Mesodermal cell (in vitro differentiated cells): ENCODE measurements around the gene EYS.
"Not testable (repeated sequence)": the region's sequence is repeated elsewhere in the genome, so short reads cannot be mapped to it uniquely, and the experiment has no call there.

ENCODE experiments used
- H3K27ac ChIP-seq: 2 replicates; pipeline ENCODE4 v1.7.0; 2013; ENCODE audit warnings: mild to moderate bottlenecking, low read depth, low read length, moderate library complexity; ENCODE audit not compliant: severe bottlenecking
- H3K36me3 ChIP-seq: 2 replicates; pipeline ENCODE4 v1.7.1; 2013; ENCODE audit warnings: mild to moderate bottlenecking, low read length, moderate library complexity; ENCODE audit not compliant: control insufficient read depth, insufficient read depth
- H3K4me1 ChIP-seq: one replicate; pipeline ENCODE4 v1.7.1; 2013; ENCODE audit warnings: mild to moderate bottlenecking, low read length; ENCODE audit not compliant: insufficient read depth, control insufficient read depth, poor library complexity, severe bottlenecking
- H3K4me3 ChIP-seq: 2 replicates; pipeline ENCODE4 v1.7.0; 2013; ENCODE audit warnings: low read length, control low read depth, mild to moderate bottlenecking; ENCODE audit not compliant: insufficient read depth, poor library complexity, severe bottlenecking; ENCODE audit errors: extremely low read depth
- H3K9me3 ChIP-seq: 2 replicates; pipeline ENCODE4 v1.7.1; 2013; ENCODE audit warnings: mild to moderate bottlenecking, low read length, moderate library complexity; ENCODE audit not compliant: control insufficient read depth
- WGBS, 2 experiments: methylation state at CpG; one replicate each; pipeline ENCODE4 v1.1.5; 2013; ENCODE audit warnings: missing lambda C conversion rate in 2 of 2; ENCODE audit not compliant: insufficient coverage in 2 of 2; 5-methylcytosine and 5-hydroxymethylcytosine counted together

The EYS gene

GRCh38 chr6:63998991-63999390 lies 1708.0 kb downstream of the EYS start:
- Histone ChIP-seq H3K36me3 (no peaks in the 10 kb centered on the region), H3K4me1 (no peaks in the 10 kb centered on the region), H3K27ac (no peak overlapping the region), H3K4me3 (no peak overlapping the region), H3K9me3 (no peaks in the 10 kb centered on the region)
- no CpG with 5 or more reads among the region's 3 CpGs for WGBS, 2 experiments

GRCh38 chr6:63997734-63998133 lies 1709.3 kb downstream of the EYS start:
- no peaks in the 10 kb centered on the region for H3K36me3 ChIP-seq
- WGBS, 2 experiments, result no CpG with 5 or more reads among the region's 1 CpG
- no peak overlapping the region for H3K27ac ChIP-seq
- H3K4me3 ChIP-seq, result no peak overlapping the region
- H3K4me1 ChIP-seq, result no peaks in the 10 kb centered on the region
- no peaks in the 10 kb centered on the region for H3K9me3 ChIP-seq

GRCh38 chr6:63997221-63997620 lies 1709.8 kb downstream of the EYS start:
- H3K4me1 ChIP-seq, result no peaks in the 10 kb centered on the region
- H3K4me3 ChIP-seq, result no peak overlapping the region
- no peak overlapping the region for H3K27ac ChIP-seq
- no peaks in the 10 kb centered on the region for H3K9me3 ChIP-seq
- no peaks in the 10 kb centered on the region for H3K36me3 ChIP-seq
- 92% methylated on average over 2 of the region's 4 CpGs; no CpG with 5 or more reads in 1 of the 2 experiments for WGBS, 2 experiments

GRCh38 chr6:63985223-63985622 lies 1721.8 kb downstream of the EYS start:
- no peaks in the 10 kb centered on the region for H3K36me3 ChIP-seq
- no peaks in the 10 kb centered on the region for H3K9me3 ChIP-seq
- no peak overlapping the region for H3K4me3 ChIP-seq
- H3K27ac ChIP-seq, result no peak overlapping the region
- H3K4me1 ChIP-seq, result no peaks in the 10 kb centered on the region
- WGBS, 2 experiments, result 70% methylated on average over 2 of the region's 3 CpGs; no CpG with 5 or more reads in 1 of the 2 experiments

- Histone ChIP-seq H3K36me3 (no peaks in the 10 kb centered on the region), H3K4me1 (no peaks in the 10 kb centered on the region), H3K4me3 (no peak overlapping the region), H3K27ac (no peak overlapping the region), H3K9me3 (no peaks in the 10 kb centered on the region)
- no CpG with 5 or more reads among the region's 1 CpG for WGBS, 2 experiments
Observed at GRCh38 chr6:63975699-63976098, 1731.3 kb downstream of the EYS start.

- 57% methylated on average over 1 of the region's 2 CpGs; no CpG with 5 or more reads in 1 of the 2 experiments for WGBS, 2 experiments
- no peak overlapping the region for H3K4me3 ChIP-seq
- no peaks in the 10 kb centered on the region for H3K36me3 ChIP-seq
- H3K27ac ChIP-seq, result no peak overlapping the region
- H3K4me1 ChIP-seq, result no peaks in the 10 kb centered on the region
- no peaks in the 10 kb centered on the region for H3K9me3 ChIP-seq
Observed at GRCh38 chr6:63968650-63969049, 1738.4 kb downstream of the EYS start.

- Histone ChIP-seq H3K27ac (no peak overlapping the region), H3K36me3 (no peaks in the 10 kb centered on the region), H3K9me3 (peaks cover 3% of the 10 kb centered on the region), H3K4me3 (no peak overlapping the region), H3K4me1 (no peaks in the 10 kb centered on the region)
Observed at GRCh38 chr6:63964366-63964765, 1742.7 kb downstream of the EYS start.

GRCh38 chr6:63963769-63964315 lies 1743.2 kb downstream of the EYS start:
- Histone ChIP-seq H3K4me3 (no peak overlapping the region), H3K4me1 (no peaks in the 10 kb centered on the region), H3K9me3 (peaks cover 5% of the 10 kb centered on the region), H3K36me3 (no peaks in the 10 kb centered on the region), H3K27ac (no peak overlapping the region)

GRCh38 chr6:63953336-63954021 lies 1753.5 kb downstream of the EYS start:
- H3K9me3 ChIP-seq, H3K4me3 ChIP-seq, H3K36me3 ChIP-seq, H3K4me1 ChIP-seq, H3K27ac ChIP-seq: not testable (repeated sequence)
- WGBS, 2 experiments, result 85 to 93% methylated on average over 3 of the region's 3 CpGs

- no peaks in the 10 kb centered on the region for H3K4me1 ChIP-seq
- no peaks in the 10 kb centered on the region for H3K36me3 ChIP-seq
- no peak overlapping the region for H3K4me3 ChIP-seq
- no peaks in the 10 kb centered on the region for H3K9me3 ChIP-seq
- no peak overlapping the region for H3K27ac ChIP-seq
- WGBS, 2 experiments, result no CpG with 5 or more reads among the region's 3 CpGs
Observed at GRCh38 chr6:63947792-63948529, 1759.1 kb downstream of the EYS start.

- Histone ChIP-seq H3K36me3 (no peaks in the 10 kb centered on the region), H3K4me3 (no peak overlapping the region), H3K27ac (no peak overlapping the region), H3K9me3 (no peaks in the 10 kb centered on the region), H3K4me1 (no peaks in the 10 kb centered on the region)
- 81 to 90% methylated on average over 2 of the region's 2 CpGs for WGBS, 2 experiments
Observed at GRCh38 chr6:63945987-63946386, 1761.0 kb downstream of the EYS start.
